Measurements from ENCODE around the gene ACSS1.

ACSS1 gene

DNA sequence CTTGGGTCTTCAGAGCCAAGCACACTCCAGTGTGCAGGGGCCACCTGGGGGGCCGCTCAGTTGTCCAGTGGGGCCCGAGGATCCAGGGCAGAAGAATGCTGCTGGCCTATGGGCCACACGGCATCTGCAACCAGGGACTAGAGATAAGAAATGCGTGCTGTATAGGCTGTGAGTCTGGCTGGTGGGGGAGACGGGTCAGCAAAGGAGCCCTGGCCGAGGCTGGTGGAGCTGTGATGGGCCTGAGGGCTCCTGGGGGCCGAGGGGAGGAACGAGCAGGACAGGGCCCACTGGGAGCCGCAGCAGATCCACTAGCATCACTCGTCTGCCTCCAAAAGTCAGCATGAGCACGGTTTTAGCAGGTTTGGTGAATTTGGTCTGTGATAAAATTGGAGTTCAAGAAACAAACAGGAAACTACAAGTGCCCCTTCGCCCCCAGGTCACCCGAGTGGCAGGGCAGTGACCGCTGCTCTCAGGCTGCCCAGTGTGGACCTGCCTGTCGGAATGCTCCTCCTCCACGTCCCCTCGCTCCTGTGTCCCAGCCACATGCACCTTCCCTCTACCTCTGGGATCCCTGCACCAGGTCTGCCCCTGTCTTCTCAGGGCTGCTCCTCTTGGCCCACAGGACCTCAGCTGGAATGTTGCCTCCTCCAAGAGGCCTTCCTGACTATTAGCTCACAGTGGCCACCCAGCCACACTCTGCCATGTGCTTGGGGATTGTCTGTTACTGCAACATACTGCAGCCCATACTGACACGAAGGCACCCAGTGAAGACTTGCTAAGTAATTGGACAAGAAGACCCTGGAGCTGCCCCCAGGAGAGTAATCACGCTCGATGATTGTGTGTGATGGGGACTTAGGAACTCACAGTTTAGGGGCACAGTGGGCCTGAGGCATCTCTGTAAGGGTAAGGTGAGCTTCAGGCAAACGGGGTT lies 10.9 kb downstream of the ACSS1 start:
- DNase-seq (ENCODE audit: low read depth in 1 of 2, low spot score in 1 of 2): no peak

DNA sequence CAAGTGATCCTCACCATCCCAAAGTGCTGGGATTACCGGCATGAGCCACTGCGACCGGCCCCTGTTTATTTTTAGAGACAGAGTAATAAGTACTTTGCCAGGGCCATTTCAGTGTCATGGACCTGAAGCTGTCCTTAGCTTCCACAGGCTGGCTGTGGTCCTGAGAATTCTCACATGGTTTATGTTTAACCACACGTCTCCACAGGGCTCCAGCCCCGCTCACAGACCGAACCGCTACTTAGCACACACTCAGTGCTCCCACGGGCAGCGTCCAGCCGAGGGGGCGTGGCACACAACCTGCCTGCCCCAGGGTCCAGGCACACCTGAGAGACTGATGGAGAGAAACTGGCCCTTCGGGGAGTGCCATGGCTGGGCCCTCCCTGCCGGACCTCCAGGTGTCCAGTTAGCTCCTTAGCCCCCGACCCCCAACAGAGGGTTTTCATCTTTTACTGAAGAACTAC lies 11.7 kb downstream of the ACSS1 start:
- no peak for DNase-seq (ENCODE audit: low read depth in 1 of 2, low spot score in 1 of 2)

DNA sequence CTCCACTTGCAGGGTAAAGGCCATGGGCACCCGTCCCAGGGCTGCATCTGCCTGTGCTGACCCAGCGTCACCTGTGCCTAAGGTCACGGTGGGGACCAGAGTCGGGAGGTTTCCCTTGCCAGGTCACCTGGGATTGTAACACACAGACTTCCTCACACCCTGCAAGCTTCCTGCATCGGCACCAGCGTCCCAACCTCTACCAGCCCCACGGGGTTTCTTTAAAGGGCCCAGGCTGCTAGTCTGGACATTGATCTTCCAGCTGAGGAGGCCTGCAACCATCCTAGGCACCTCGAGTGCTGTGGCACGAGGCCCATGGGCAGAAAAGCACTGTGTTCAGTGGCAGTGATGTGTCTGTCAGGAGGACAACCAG lies 12.6 kb downstream of the ACSS1 start:
- DNase-seq (ENCODE audit: low read depth in 1 of 2, low spot score in 1 of 2): no peak

DNA sequence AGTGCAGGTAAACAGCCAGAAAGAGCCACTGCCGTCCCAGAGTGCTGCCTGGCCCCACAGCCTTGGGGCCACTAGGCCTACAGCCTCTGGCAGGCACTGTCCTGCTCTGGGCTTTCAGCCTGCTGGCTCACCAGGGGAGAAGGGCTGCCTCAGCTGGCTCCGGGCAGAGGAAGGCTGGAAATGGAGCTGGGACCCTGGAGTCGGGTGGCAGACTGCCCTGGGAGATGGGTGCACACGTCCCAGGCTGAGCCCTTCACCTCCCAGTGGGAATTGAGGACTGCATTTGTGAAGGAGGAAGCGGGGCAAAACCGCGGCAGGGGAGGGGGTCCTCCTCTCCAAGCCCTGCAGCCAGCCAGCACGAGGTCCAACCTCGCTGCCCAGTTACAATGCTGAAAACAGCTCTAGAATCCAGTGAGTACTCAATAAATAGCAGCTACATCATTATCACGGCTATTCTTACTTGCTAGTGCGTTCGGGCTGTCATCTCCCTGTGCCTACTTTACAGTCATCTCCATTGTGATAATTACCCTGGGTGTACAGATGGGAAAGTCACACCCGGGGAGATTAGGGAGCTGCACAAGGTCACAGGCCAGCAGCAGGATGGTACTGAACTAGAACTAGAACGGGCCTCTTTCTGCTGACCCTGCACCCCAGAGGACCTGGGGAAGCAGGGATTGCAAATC lies 13.1 kb downstream of the ACSS1 start:
- no peak for DNase-seq (ENCODE audit: low read depth in 1 of 2, low spot score in 1 of 2)

DNA sequence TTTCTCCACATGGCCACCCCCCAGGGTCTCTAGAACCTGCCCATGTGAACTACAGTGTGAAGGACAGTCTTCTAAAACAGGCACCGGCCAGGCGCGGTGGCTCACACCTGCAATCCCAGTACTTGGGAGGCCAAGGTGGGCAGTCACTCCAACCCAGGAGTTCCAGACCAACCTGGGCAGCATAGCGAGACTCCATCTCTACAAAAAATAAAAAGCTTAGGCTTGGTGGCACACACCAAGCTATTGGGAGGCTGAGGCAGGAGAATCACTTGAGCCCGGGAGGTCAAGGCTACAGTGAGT lies 13.7 kb downstream of the ACSS1 start:
- no peak for DNase-seq (ENCODE audit: low read depth in 1 of 2, low spot score in 1 of 2)

DNA sequence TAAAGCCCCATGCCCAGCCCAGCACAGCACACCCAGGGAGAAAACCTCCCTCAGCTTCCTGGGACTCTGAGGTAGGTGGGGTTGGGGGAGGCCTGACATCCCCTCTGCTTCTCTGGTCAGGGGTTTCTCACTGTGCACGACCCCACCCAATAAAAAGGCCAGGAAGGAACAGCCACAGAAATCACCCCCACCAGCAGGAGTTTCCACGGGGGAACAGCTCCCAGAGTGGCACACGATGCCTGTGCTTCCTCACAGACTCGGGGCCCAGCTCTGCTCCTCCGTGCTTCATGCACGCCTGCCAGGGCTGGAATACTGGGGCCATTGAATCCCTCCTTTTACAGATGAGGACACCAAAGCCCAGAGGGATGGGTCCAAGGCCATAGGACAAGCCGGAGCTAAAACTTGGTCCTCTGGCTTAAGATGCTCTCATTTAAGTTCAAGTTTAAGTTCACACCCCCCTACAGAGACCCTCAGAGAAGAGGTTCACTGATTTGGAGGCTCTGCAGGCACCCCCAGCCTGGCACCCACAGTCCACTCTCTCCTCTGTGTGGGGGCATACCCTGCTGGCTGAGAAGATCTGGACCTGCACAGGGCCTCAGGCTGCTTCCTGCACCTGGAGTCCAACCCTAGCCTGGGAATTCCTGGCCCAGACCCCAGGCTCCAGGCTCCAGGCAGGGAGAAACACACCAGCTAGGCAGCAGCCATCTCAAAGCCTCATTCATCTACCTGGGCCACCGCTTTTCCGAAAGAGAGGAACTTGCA lies 14.3 kb downstream of the ACSS1 start:
- no peak for DNase-seq (ENCODE audit: low read depth in 1 of 2, low spot score in 1 of 2)

DNA sequence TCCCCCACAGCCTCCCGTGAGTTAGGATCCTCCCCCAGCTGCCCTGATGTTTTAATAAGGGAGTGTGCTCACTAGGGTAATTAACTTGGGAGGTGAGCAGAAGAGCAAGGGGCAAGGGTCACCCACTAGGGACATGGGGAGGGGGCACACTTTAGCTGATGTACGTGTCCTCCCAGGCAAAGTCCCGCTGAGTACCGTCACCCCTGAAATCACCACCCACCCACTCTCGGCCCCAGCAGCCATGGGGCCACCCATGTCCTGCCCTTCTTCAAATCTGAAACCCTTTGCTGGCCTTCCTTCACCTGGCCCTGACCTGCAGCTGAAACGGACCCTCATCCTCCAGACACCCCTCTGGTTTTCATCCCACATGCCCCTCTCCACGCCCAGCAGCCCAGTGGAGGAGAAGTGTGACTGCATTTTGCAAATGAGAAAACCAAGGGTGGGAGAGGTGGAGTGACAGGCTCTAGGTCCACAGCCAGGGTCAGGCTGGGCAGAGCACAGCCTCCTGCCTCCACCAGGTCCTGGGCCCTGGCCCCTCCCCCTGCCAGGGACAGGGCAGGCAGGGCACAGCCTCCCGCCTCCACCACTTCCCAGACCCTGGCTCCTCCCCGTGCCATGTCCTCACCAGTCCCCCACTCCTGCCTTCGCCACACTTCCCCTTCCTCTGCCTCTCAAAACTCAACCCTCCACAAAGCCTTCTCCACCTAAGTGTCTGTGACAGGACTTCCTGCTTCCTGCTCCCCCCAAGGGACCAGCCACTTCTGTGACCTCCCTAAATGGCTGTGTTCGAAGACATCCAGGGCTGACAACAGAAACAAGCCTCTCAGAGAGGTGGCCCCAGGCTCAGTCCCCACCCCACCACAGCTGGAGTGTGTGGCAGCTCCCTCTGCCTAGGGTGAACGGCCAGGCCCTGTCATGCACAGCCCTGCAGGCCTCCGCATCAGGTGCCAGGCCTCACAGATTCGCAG lies 15.1 kb downstream of the ACSS1 start:
- DNase-seq (ENCODE audit: low read depth in 1 of 2, low spot score in 1 of 2): no peak

DNA sequence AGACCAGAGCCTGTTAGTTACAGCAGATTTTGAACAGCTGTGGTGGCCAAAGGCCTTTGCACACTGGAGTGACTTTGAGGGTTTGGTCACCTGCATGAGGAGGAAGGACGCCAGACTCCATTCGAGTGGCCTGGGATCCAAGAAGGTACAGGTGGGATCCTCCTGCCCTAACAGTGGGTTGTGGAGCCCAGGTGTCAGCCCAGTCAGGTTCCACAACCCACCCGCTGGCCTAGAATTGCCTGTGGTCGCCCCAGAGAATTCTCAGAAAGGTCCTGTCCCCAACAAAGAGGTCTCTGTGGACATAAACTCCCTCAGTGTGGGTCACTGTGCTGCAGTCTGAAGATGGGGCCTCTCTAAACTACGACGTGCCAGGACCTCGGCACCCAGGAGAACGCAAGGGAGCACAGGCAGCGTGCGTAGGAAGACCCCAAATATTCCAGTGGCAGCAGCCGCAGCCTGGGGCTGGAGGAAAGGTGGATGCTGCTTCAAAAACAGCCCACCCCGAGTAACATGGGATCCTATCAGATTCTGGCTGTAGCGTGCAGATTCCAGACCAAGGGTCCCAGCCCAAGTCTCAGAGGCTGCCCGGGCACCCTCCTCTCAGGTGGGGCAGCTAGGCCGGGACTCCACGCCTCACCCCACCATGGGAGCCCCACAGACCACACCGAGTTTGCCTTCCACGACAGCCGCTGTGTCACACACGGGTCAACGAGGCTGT lies 16.0 kb downstream of the ACSS1 start:
- DNase-seq (ENCODE audit: low read depth in 1 of 2, low spot score in 1 of 2): no peak

DNA sequence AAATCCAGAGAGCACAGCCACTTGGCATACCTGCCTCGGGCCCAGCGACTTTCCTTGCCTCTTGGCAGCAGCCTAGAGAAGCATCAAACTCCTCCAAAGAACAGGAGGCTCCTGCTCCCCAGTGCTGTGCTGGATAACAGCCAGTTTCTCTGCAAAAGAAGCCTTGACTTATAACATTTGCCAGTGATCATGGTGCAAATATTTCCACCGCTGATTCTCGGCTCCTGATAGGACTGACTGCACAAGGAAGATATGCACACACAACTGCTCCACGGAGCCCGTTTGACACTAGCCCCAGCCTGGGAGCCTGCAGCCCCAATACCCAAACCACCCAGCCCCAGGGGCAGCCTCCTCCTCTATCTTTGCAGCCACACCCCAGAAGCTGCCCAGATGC lies 17.5 kb downstream of the ACSS1 start:
- no peak for DNase-seq (ENCODE audit: low read depth in 1 of 2, low spot score in 1 of 2)

DNA sequence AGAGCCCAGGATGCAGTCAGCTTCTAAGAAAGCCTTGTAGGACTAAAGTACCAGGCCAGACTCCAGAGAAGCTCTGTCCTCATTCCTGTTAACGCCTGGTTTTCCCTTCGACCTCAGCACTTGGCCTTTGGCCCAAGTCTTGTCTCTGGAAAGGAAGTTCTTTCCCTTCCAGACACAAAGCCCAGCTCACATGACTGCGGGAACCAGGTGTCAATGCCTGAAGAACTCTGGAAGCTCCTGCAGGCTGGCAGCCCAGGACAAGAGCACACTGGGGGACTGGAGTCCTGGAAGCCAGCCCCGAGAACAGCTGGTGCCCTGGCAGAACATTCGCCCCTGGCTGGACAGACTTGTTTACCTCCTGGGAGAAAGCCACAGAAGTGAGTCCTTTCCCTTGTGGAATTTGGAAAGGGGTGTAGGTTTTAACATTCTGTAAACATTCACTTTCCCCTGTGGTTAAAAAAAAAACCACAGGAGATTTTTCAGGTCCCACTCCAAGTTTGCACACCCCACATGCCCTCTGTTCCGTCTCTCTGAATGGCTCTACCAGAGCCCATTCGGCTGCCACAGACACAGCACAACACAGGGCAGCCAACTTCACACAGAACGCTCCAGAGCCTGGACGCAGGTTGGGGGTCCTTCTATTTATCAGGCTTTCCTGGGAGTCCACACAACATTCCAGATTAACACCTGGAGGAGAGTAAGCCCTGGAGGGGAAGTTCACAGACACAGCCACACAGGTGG lies 18.1 kb downstream of the ACSS1 start:
- DNase-seq (ENCODE audit: low read depth in 1 of 2, low spot score in 1 of 2): no peak

DNA sequence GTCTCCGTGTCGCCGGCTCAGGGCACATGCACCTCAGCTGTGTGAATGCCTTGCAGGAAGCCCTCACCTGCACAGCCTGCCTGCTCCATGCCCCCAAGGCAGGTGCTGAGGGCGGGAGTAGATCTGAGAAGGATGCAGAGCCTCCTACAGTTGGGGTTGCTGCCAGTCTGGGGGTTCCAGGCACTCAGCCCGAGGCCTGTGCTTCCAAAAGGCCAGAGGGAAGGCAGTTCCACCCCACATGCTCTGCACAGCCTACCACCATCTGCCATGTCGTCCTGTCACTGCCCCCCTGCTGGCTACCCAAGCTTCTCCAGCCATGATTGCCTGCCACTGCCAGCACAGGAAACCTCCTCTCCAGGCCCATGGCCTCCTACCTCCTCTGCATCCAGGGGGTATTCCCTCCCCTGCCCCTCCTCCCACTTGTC lies 19.3 kb downstream of the ACSS1 start:
- no peak for DNase-seq (ENCODE audit: low read depth in 1 of 2, low spot score in 1 of 2)

DNA sequence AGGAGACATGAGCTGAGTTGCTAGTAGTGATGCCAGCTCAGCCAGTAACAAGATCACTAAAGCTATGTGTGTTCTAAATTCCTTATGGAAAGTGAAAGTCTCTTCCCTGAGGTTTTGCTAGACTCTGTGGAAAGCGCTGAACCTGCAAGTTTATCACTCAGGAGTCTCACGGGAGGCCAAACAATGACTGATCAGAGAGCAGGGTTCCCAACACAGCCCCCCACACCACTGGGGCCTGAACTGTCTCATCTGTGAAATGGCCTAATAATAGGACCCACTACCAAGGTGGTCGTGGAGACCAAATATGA lies 19.9 kb downstream of the ACSS1 start:
- no peak for DNase-seq (ENCODE audit: low read depth in 1 of 2, low spot score in 1 of 2)

DNA sequence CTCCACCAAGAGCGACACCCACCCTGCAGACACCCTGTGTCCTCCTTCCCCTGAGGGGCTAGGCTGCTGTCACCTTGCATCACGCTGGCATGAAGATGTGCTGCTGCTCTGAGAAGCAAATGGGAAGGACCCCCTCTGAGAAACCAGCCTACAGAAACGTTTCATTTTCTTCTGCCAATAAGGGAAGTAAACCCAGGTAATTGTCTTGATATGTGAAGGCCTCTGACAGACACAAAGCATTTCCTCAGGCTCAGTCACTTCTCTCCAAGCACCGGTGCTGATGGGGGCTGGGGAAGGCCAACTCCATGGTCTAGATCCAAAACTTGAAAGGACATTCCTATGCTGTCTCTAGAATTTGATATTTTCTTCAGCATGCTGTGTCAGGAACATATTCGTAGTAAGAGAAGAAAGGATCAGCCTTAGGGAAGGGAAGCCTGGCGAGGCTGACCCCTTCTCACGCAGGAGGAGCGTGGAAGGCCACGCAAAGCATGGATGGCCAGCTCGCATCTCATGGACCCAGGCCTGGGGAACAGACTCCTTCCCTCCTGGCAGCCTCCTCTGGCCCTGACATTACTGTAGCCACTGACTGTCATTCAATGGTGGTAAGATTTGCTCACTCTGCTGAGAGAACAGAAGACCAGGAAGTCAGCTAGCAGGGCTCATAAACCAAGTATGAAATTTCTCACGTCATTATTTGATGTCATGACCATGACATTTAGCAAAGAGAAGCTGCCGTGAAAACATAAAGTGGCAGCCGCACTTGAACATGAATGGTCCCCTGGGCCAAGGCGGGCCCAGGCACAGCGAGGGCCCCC lies 20.4 kb downstream of the ACSS1 start:
- no peak for DNase-seq (ENCODE audit: low read depth in 1 of 2, low spot score in 1 of 2)

DNA sequence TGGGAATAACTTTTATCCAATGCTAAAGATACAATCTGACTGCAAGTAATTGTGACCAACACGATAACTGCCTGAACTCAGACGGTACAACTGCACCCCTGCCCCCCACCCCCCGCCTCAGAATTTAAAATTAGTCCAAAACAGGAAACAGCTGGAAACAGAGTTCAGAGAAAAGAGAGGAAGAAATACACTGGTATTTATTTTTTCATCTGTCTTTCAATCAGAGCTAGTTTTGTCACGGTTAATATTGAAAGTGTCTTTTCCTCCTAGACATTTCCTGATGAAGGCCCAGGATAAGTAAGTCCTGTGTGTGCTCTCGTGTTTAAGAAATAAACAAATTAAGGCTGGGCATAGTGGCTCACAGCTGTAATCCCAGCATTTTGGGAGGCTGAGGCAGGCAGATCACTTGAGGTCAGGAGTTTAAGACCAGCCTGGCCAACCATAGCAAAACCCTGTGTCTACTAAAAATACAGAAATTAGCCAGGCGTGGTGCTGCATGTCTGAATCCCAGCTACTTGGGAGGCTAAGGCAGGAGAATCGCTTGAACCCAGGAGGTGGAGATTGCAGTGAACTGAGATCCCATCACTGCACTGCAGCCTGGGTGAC lies 21.5 kb downstream of the ACSS1 start:
- no peak for DNase-seq (ENCODE audit: low read depth in 1 of 2, low spot score in 1 of 2)

DNA sequence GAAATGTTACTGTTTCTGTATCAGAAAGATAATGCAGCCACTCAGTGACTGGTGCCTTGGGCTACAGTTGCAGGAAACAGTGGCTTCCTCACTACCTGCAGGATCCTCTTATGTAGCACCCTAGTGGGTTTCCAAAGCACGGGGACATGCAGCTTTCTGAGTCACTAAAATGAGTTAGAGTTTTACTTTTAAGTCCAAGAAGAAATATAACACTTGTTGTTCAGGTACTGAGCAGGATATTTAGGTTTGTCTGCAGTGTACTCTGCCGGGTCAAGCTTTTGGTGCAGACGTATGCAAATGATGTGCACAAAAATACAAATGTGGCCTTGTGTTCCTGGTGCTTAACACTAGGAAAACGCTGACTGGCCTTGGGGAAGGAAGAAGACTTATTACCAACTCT lies 22.0 kb downstream of the ACSS1 start:
- DNase-seq (ENCODE audit: low read depth in 1 of 2, low spot score in 1 of 2): no peak

DNA sequence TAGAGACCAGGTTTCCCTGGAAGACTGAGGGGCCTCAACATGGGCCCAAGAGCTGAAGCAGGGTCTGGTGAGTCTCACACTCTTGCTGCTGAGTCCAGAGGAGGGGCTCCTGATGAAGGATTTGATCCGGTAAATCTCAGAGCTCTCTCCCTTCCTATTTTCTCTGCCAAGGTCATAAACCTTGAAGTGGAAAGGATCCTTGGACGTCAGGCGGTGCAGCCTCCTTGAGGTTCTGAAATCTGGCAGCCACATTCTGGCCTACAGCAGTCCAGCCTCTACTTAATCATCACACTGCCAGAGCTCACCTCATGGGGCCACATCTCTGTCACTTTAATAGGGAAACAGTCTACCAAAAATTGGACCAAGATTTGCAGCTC lies 24.0 kb downstream of the ACSS1 start:
- DNase-seq (ENCODE audit: low read depth in 1 of 2, low spot score in 1 of 2): no peak

DNA sequence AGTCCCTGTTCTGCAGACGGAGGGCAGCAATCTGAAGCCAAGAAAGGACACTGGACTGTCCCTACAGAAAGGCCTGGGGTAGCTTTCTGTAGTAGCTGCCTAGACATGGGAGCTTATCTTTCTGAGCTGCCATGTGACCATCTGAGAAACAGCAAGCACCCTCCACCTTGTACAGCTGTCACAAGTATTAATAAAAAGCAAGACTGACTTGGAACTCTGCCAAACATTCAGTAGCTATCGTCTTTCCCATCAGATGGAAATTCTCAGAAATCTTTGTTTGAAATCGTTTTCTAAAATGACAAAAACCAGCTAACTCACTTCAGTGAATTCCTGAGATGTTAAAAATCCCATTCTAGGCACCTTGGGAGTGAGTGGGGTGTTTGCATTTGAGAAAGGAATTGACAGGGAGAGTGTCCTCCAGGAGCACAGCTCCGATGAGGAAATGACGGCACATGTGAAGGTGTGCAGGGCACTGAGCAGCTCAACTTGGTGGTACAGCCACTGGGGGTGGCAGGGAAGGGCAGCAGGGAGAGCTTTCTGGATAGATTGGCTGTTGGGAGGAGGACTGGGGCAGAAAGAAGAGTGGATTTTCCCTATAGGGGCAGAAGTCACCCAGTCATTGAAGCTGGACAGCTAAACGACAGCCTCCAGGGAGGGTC lies 24.5 kb downstream of the ACSS1 start:
- DNase-seq (ENCODE audit: low read depth in 1 of 2, low spot score in 1 of 2): no peak
